Keratinocyte (primary cell): ENCODE data around the gene KRTAP10-4. TPM values are rescaled to one million over a fixed set of nuclear protein-coding genes. Genes with fewer than 3 reads are reported as not detected.

ENCODE experiments used
- DNase-seq: peaks from one replicate; pipeline ENCODE4 v3.0.0-alpha.2; 2011; ENCODE audit warnings: low read depth, missing footprints, low spot score
- FAIRE-seq: peaks from 2 replicates; lab custom pipeline; 2011; peaks lifted over from hg19 to GRCh38; lab: Jason Lieb, UNC
- H2AFZ ChIP-seq: 2 replicates; pipeline ENCODE4 v1.6.0; 2012; ENCODE audit warnings: low read length, control low read depth, inconsistent platforms; ENCODE audit not compliant: control insufficient read depth
- H3K27ac ChIP-seq: 2 replicates; pipeline ENCODE4 v1.5.1; 2011; ENCODE audit warnings: low read length; ENCODE audit not compliant: control insufficient read depth, insufficient read depth
- H3K27me3 ChIP-seq: 3 replicates; pipeline ENCODE4 v1.6.0; 2011; ENCODE audit warnings: low read length; ENCODE audit not compliant: control insufficient read depth, insufficient read depth; ENCODE audit errors: extremely low read depth
- H3K36me3 ChIP-seq, 2 experiments: 2 replicates in 1 of 2; 3 replicates in 1 of 2; pipeline ENCODE4 v1.5.1; 2011; ENCODE audit warnings: low read length in 2 of 2, mild to moderate bottlenecking in 1 of 2; ENCODE audit not compliant: control insufficient read depth in 2 of 2, insufficient read depth in 2 of 2; ENCODE audit errors: extremely low read depth in 1 of 2
- H3K4me1 ChIP-seq: 3 replicates; pipeline ENCODE4 v1.5.1; 2011; ENCODE audit warnings: low read length; ENCODE audit not compliant: control insufficient read depth, insufficient read depth; ENCODE audit errors: extremely low read depth
- H3K4me2 ChIP-seq: 3 replicates; pipeline ENCODE4 v1.6.0; 2011; ENCODE audit warnings: low read depth, low read length; ENCODE audit not compliant: control insufficient read depth, insufficient read depth; ENCODE audit errors: extremely low read depth
- H3K4me3 ChIP-seq, 3 experiments: fragments of 200-600 bp in 1 of 3; sonication (generic) in 1 of 3; 2 replicates in 2 of 3; 3 replicates in 1 of 3; pipeline ENCODE4 v1.5.1; 2011 to 2016; ENCODE audit warnings: low read length in 3 of 3, mild to moderate bottlenecking in 3 of 3, control low read depth in 2 of 3, inconsistent platforms in 1 of 3, low read depth in 1 of 3, mixed read lengths in 1 of 3, mixed run types in 1 of 3, moderate library complexity in 1 of 3; ENCODE audit not compliant: control insufficient read depth in 2 of 3, insufficient read depth in 2 of 3; ENCODE audit errors: extremely low read depth in 1 of 3
- H3K79me2 ChIP-seq: 2 replicates; pipeline ENCODE4 v1.6.0; 2012; ENCODE audit warnings: low read length; ENCODE audit not compliant: control insufficient read depth, insufficient read depth
- H3K9ac ChIP-seq: 3 replicates; pipeline ENCODE4 v1.6.0; 2011; ENCODE audit warnings: low read length; ENCODE audit not compliant: control insufficient read depth, insufficient read depth; ENCODE audit errors: extremely low read depth
- H3K9me1 ChIP-seq: 3 replicates; pipeline ENCODE4 v1.6.0; 2011; ENCODE audit warnings: low read length; ENCODE audit not compliant: control insufficient read depth, insufficient read depth; ENCODE audit errors: extremely low read depth
- H3K9me3 ChIP-seq: 2 replicates; pipeline ENCODE4 v1.5.1; 2012; ENCODE audit warnings: low read depth, low read length; ENCODE audit not compliant: control insufficient read depth
- H4K20me1 ChIP-seq: 3 replicates; pipeline ENCODE4 v1.6.0; 2011; ENCODE audit warnings: low read length; ENCODE audit not compliant: control insufficient read depth, insufficient read depth; ENCODE audit errors: extremely low read depth
- CTCF ChIP-seq, 3 experiments: IDR thresholded peaks in 1 of 3; conservative IDR thresholded peaks in 1 of 3; optimal IDR thresholded peaks in 1 of 3; 2 replicates in 2 of 3; 3 replicates in 1 of 3; pipeline versions ENCODE3 to v1.5.1; 2011; ENCODE audit warnings: low read length in 3 of 3, mild to moderate bottlenecking in 3 of 3, moderate library complexity in 2 of 3, control low read depth in 1 of 3, inconsistent platforms in 1 of 3; ENCODE audit not compliant: insufficient read depth in 2 of 3; ENCODE audit errors: extremely low read depth in 1 of 3
- EZH2 ChIP-seq: IDR thresholded peaks from one replicate; pipeline ENCODE4 v1.6.1; 2012; ENCODE audit warnings: inconsistent platforms, mild to moderate bottlenecking, low read length, moderate library complexity
- dilution Hi-C: fragments of 300-500 bp; cut with MboI; formaldehyde crosslinking; loops from one replicate; pipeline ENCODE4 v1.7.0; 2020; ENCODE audit warnings: low sequenced_read_pairs; ENCODE audit not compliant: extremely low pct_ligation_motif_present
- polyA plus RNA-seq, 5 experiments: library from polyadenylated mRNA; depleted of rRNA in 3 of 5; stranded (reverse) in 3 of 5; stranded (forward) in 1 of 5; unstranded in 1 of 5; fragments of >200 nt; gene quantifications; 1 replicate in 1 of 5; 2 replicates in 3 of 5; 3 replicates in 1 of 5; pipeline versions ENCODE4 v1.2.1 to v1.2.3, GENCODE V29; 2011 to 2012; ENCODE audit warnings: missing spikeins in 2 of 5, low read depth in 1 of 5, low replicate concordance in 1 of 5

KRTAP10-4 gene
- polyA plus RNA-seq, 1 donor (not counting 4 experiments of a cell fraction or from before 2014, with no cell fraction given): not detected

- Histone ChIP-seq H3K9me1 (no peaks in the 10 kb centered on the region), H3K4me1 (no peaks in the 10 kb centered on the region), H3K36me3 (no peaks in the 10 kb centered on the region), H3K27me3 (no peaks in the 10 kb centered on the region), H3K9ac (no peak overlapping the region), H3K27ac (no peak overlapping the region), H3K79me2 (no peaks in the 10 kb centered on the region), H4K20me1 (no peaks in the 10 kb centered on the region), H3K9me3 (peaks cover 11% of the 10 kb centered on the region), H3K4me2 (no peak overlapping the region), H2AFZ (no peak overlapping the region), H3K4me3 (no peak overlapping the region)
- dilution Hi-C loops: no loop called here
- no peak for FAIRE-seq
- DNase-seq: no peak
- no peak for TF ChIP-seq EZH2
- no peak for TF ChIP-seq CTCF (optimal IDR thresholded peaks at IDR 0.05 in 1 of 3, IDR thresholded peaks at IDR 0.05 in 1 of 3, conservative IDR thresholded peaks at IDR 0.05 in 1 of 3; ENCODE audit: extremely low read depth in 1 of 3, insufficient read depth in 2 of 3, low read length in 3 of 3)
Measured at GRCh38 chr21:44583800-44584147, 10.2 kb downstream of the KRTAP10-4 start.

- Histone ChIP-seq H2AFZ (no peak overlapping the region), H3K9ac (no peak overlapping the region), H3K4me1 (no peaks in the 10 kb centered on the region), H4K20me1 (no peaks in the 10 kb centered on the region), H3K9me1 (no peaks in the 10 kb centered on the region), H3K36me3 (no peaks in the 10 kb centered on the region), H3K27ac (no peak overlapping the region), H3K4me3 (no peak overlapping the region), H3K79me2 (no peaks in the 10 kb centered on the region), H3K4me2 (no peak overlapping the region), H3K27me3 (no peaks in the 10 kb centered on the region), H3K9me3 (peaks cover 6% of the 10 kb centered on the region)
- DNase-seq (no peak), FAIRE-seq (no peak)
- no peak for TF ChIP-seq EZH2
- no peak for TF ChIP-seq CTCF (optimal IDR thresholded peaks at IDR 0.05 in 1 of 3, IDR thresholded peaks at IDR 0.05 in 1 of 3, conservative IDR thresholded peaks at IDR 0.05 in 1 of 3; ENCODE audit: extremely low read depth in 1 of 3, insufficient read depth in 2 of 3, low read length in 3 of 3)
- dilution Hi-C loops: no loop called here
Measured at GRCh38 chr21:44585892-44586291, 12.4 kb downstream of the KRTAP10-4 start.
